Bronchial epithelial cell (primary cell): ENCODE measurements around the gene ESRRA. TPM values are rescaled to one million over a fixed set of nuclear protein-coding genes. Genes with fewer than 3 reads are reported as not detected.
A peak's percentile ranks its signal among the peaks of the same experiment; 100 is the strongest.

Experiments
- DNase-seq: peaks from one replicate; pipeline ENCODE4 v3.0.0-alpha.2; 2010; ENCODE audit warnings: low read depth
- FAIRE-seq: peaks from 2 replicates; lab custom pipeline; 2011; peaks lifted over from hg19 to GRCh38; lab: Jason Lieb, UNC
- H3K27me3 ChIP-seq: 2 replicates; pipeline ENCODE4 v1.5.1; 2011; ENCODE audit warnings: low read length; ENCODE audit not compliant: control insufficient read depth, insufficient read depth
- H3K36me3 ChIP-seq: 2 replicates; pipeline ENCODE4 v1.5.1; 2011; ENCODE audit warnings: low read length; ENCODE audit not compliant: control insufficient read depth, insufficient read depth
- H3K4me3 ChIP-seq: 2 replicates; pipeline ENCODE4 v1.5.1; 2011; ENCODE audit warnings: mild to moderate bottlenecking, low read depth, low read length, control low read depth
- CTCF ChIP-seq: IDR thresholded peaks from 2 replicates; pipeline ENCODE4 v1.5.1; 2011; ENCODE audit warnings: mild to moderate bottlenecking, moderate library complexity, low read length, control low read depth, inconsistent platforms; ENCODE audit not compliant: insufficient read depth, severe bottlenecking
- total RNA-seq: library from RNA; depleted of rRNA; stranded (reverse); fragments of >200 nt; gene quantifications from 2 replicates; pipeline ENCODE4 v1.2.1, GENCODE V29; 2014

The ESRRA gene
- total RNA-seq, 1 donor from 2014 or later, result 139 TPM

GRCh38 chr11:64361659-64362058 is 56.3 kb downstream of the ESRRA start:
- no peaks in the 10 kb centered on the region for H3K27me3 ChIP-seq
- FAIRE-seq (no peak), DNase-seq (no peak)
- H3K4me3 ChIP-seq, result no peak overlapping the region
- TF ChIP-seq CTCF, result no peak
- peaks cover 40% of the 10 kb centered on the region for H3K36me3 ChIP-seq

- Histone ChIP-seq H3K4me3 (no peak overlapping the region), H3K36me3 (peaks cover 40% of the 10 kb centered on the region), H3K27me3 (no peaks in the 10 kb centered on the region)
- DNase-seq, result no peak
- TF ChIP-seq CTCF, result no peak
- FAIRE-seq, result no peak
Measured at GRCh38 chr11:64362339-64362738, 57.0 kb downstream of the ESRRA start.

GRCh38 chr11:64364435-64364834 is 59.1 kb downstream of the ESRRA start:
- TF ChIP-seq CTCF, result no peak
- DNase-seq (no peak), FAIRE-seq (peak; percentile 36)
- Histone ChIP-seq H3K4me3 (no peak overlapping the region), H3K36me3 (peaks cover 48% of the 10 kb centered on the region), H3K27me3 (no peaks in the 10 kb centered on the region)

- no peak overlapping the region for H3K4me3 ChIP-seq
- peaks cover 50% of the 10 kb centered on the region for H3K36me3 ChIP-seq
- peak; percentile 11 for DNase-seq
- TF ChIP-seq CTCF, result no peak
- no peaks in the 10 kb centered on the region for H3K27me3 ChIP-seq
- no peak for FAIRE-seq
Measured at GRCh38 chr11:64364911-64365310, 59.6 kb downstream of the ESRRA start.

Other genes with a start within 250 kb of the ESRRA start
- 17.9 and 21.4 TPM in 2 replicates for gene MACROD1, start 139.4 kb upstream of the ESRRA start, total RNA-seq
- 102 and 103 TPM in 2 replicates for gene STIP1, start 119.4 kb upstream of the ESRRA start, total RNA-seq
- 0.51 and 0.53 TPM in 2 replicates for gene FERMT3, start 98.8 kb upstream of the ESRRA start, total RNA-seq
- gene TRPT1, start 79.3 kb upstream of the ESRRA start, total RNA-seq, result 17.9 and 24.5 TPM in 2 replicates
- gene NUDT22, start 79.2 kb upstream of the ESRRA start, total RNA-seq, result 57.9 and 75.0 TPM in 2 replicates
- 3.4 and 10.1 TPM in 2 replicates for gene DNAJC4, start 75.0 kb upstream of the ESRRA start, total RNA-seq
- gene VEGFB, start 70.9 kb upstream of the ESRRA start, total RNA-seq, result 6.7 and 12.4 TPM in 2 replicates
- 45.0 and 91.1 TPM in 2 replicates for gene FKBP2, start 64.4 kb upstream of the ESRRA start, total RNA-seq
- gene PPP1R14B, start 58.6 kb upstream of the ESRRA start, total RNA-seq, result 392 and 481 TPM in 2 replicates
- gene PLCB3, start 54.0 kb upstream of the ESRRA start, total RNA-seq, result 20.8 and 33.3 TPM in 2 replicates
- gene BAD, start 20.9 kb upstream of the ESRRA start, total RNA-seq, result 63.4 and 74.2 TPM in 2 replicates
- gene GPR137, start 19.7 kb upstream of the ESRRA start, total RNA-seq, result 2.9 and 5.6 TPM in 2 replicates
- gene KCNK4, start 14.2 kb upstream of the ESRRA start, total RNA-seq, result under 0.01 TPM in 1 of 2 replicates, not detected in the other
- 0.26 TPM in 1 of 2 replicates, not detected in the other for gene CATSPERZ, start 5.2 kb upstream of the ESRRA start, total RNA-seq
- 355 and 587 TPM in 2 replicates for gene TRMT112, start 12.0 kb downstream of the ESRRA start, total RNA-seq
- gene PRDX5, start 12.6 kb downstream of the ESRRA start, total RNA-seq, result 649 and 769 TPM in 2 replicates
- gene CCDC88B, start 34.7 kb downstream of the ESRRA start, total RNA-seq, result 2.9 TPM in 2 replicates
- 39.7 and 59.5 TPM in 2 replicates for gene RPS6KA4, start 53.6 kb downstream of the ESRRA start, total RNA-seq